GM23338 (cell line): ENCODE results near the gene DPYD. TPM values are rescaled to one million over a fixed set of nuclear protein-coding genes. Genes with fewer than 3 reads are reported as not detected.

Source experiments
- ATAC-seq: fragments of 200-7000 bp; cut with Tn5 transposase; 3 replicates; pipeline ENCODE4 v1.9.1; 2020
- DNase-seq: peaks from one replicate; pipeline ENCODE4 v3.0.0-alpha.2; 2015; ENCODE audit warnings: low spot score
- H2AFZ ChIP-seq: fragments of 200-600 bp; sonication (generic); 2 replicates; pipeline ENCODE4 v1.8.0; 2016; ENCODE audit warnings: antibody characterized with exemption, mild to moderate bottlenecking, moderate library complexity
- H3F3A ChIP-seq: fragments of 200-600 bp; sonication (generic); replicated peaks from 2 replicates; pipeline ENCODE4 v1.8.0; 2017; ENCODE audit warnings: antibody characterized with exemption, mixed run types, low read depth
- H3K27ac ChIP-seq: fragments of 200-600 bp; sonication (generic); 2 replicates; pipeline ENCODE4 v1.6.1; 2016; ENCODE audit warnings: low read depth
- H3K27me3 ChIP-seq: fragments of 200-600 bp; sonication (generic); 2 replicates; pipeline ENCODE4 v1.8.0; 2016; ENCODE audit warnings: mild to moderate bottlenecking, mixed run types, moderate library complexity; ENCODE audit not compliant: insufficient read depth
- H3K36me3 ChIP-seq: fragments of 200-600 bp; sonication (generic); 2 replicates; pipeline ENCODE4 v1.8.0; 2016; ENCODE audit warnings: mild to moderate bottlenecking; ENCODE audit not compliant: insufficient read depth
- H3K4me1 ChIP-seq: fragments of 200-600 bp; sonication (generic); 2 replicates; pipeline ENCODE4 v1.8.0; 2016; ENCODE audit warnings: mild to moderate bottlenecking, moderate library complexity; ENCODE audit not compliant: insufficient read depth
- H3K4me2 ChIP-seq: fragments of 200-600 bp; sonication (generic); 2 replicates; pipeline ENCODE4 v1.7.1; 2017; ENCODE audit warnings: mixed run types
- H3K4me3 ChIP-seq: fragments of 200-600 bp; sonication (generic); 2 replicates; pipeline ENCODE4 v1.6.1; 2016; ENCODE audit warnings: mixed run types
- H3K79me2 ChIP-seq: fragments of 200-600 bp; sonication (generic); replicated peaks from 2 replicates; pipeline ENCODE4 v1.8.0; 2017; ENCODE audit warnings: mild to moderate bottlenecking; ENCODE audit not compliant: insufficient read depth
- H3K9me2 ChIP-seq: fragments of 200-600 bp; sonication (generic); 2 replicates; pipeline ENCODE4 v1.8.0; 2017; ENCODE audit not compliant: insufficient read depth
- H4K20me1 ChIP-seq: fragments of 200-600 bp; sonication (generic); replicated peaks from 2 replicates; pipeline ENCODE4 v1.8.0; 2017; ENCODE audit warnings: mild to moderate bottlenecking; ENCODE audit not compliant: insufficient read depth
- H3K27ac Mint-ChIP-seq: 2 replicates; pipeline ENCODE4 v1.8.0; 2020; ENCODE audit warnings: inconsistent platforms, mild to moderate bottlenecking, moderate library complexity, mixed read lengths
- H3K27me3 Mint-ChIP-seq: 3 replicates; pipeline ENCODE4 v1.8.0; 2022; ENCODE audit warnings: low read depth, mild to moderate bottlenecking, moderate library complexity, mixed read lengths, inconsistent platforms; ENCODE audit not compliant: insufficient read depth, poor library complexity
- H3K36me3 Mint-ChIP-seq: 3 replicates; pipeline ENCODE4 v1.8.0; 2021; ENCODE audit warnings: low read depth, mild to moderate bottlenecking, inconsistent platforms, moderate library complexity, mixed read lengths
- H3K4me1 Mint-ChIP-seq: 3 replicates; pipeline ENCODE4 v1.8.0; 2020; ENCODE audit warnings: mild to moderate bottlenecking, inconsistent platforms, mixed read lengths
- H3K4me3 Mint-ChIP-seq: 3 replicates; pipeline ENCODE4 v1.8.0; 2021; ENCODE audit warnings: moderate library complexity, mild to moderate bottlenecking, inconsistent platforms, mixed read lengths
- H3K9me3 Mint-ChIP-seq: 3 replicates; pipeline ENCODE4 v1.8.0; 2020; ENCODE audit warnings: moderate library complexity, mild to moderate bottlenecking, inconsistent platforms, mixed read lengths
- CTCF ChIP-seq, 2 experiments: fragments of 200-600 bp in 1 of 2; sonication (generic) in 1 of 2; conservative IDR thresholded peaks; 2 replicates each; pipeline versions ENCODE4 v1.5.1 to v1.6.1; 2016 to 2017; ENCODE audit warnings: antibody characterized with exemption in 2 of 2, low read depth in 2 of 2, mild to moderate bottlenecking in 2 of 2, moderate library complexity in 1 of 2
- EZH2 ChIP-seq: fragments of 200-600 bp; sonication (generic); IDR thresholded peaks from one replicate; pipeline ENCODE4 v1.8.0; 2017; ENCODE audit warnings: antibody characterized with exemption, mild to moderate bottlenecking, low read depth; ENCODE audit not compliant: unreplicated experiment
- EZH2phosphoT487 ChIP-seq: fragments of 200-600 bp; sonication (generic); IDR thresholded peaks from one replicate; pipeline ENCODE4 v1.8.1; 2018; ENCODE audit warnings: antibody characterized with exemption; ENCODE audit not compliant: unreplicated experiment
- JUNB ChIP-seq: IDR thresholded peaks from one replicate; pipeline ENCODE4 v1.6.1; 2016; ENCODE audit warnings: antibody characterized with exemption; ENCODE audit not compliant: unreplicated experiment
- NANOG ChIP-seq: IDR thresholded peaks from 2 replicates; pipeline ENCODE4 v1.6.1; 2016; ENCODE audit warnings: antibody characterized with exemption, borderline replicate concordance
- STAT1 ChIP-seq: IDR thresholded peaks from one replicate; pipeline ENCODE4 v1.6.1; 2016; ENCODE audit warnings: antibody characterized with exemption; ENCODE audit not compliant: unreplicated experiment
- ZNF114 ChIP-seq: fragments of 250-450 bp; sonication (Bioruptor Pico); IDR thresholded peaks from 2 replicates; pipeline ENCODE4 v1.5.0; 2020; ENCODE audit warnings: mild to moderate bottlenecking, moderate library complexity
- ZNF331 ChIP-seq: fragments of 250-450 bp; sonication (Bioruptor Pico); IDR thresholded peaks from 2 replicates; pipeline ENCODE4 v1.5.0; 2020; ENCODE audit warnings: low read depth, mild to moderate bottlenecking, moderate library complexity
- ZNF462 ChIP-seq: fragments of 250-450 bp; sonication (Bioruptor Pico); IDR thresholded peaks from 2 replicates; pipeline ENCODE4 v1.5.0; 2020; ENCODE audit warnings: mild to moderate bottlenecking, moderate library complexity
- polyA plus RNA-seq: library from polyadenylated mRNA; unstranded; fragments of >200 nt; fragmentation: Nextera tagmentation; extraction: Ambion mirVana; gene quantifications from 2 replicates; pipeline ENCODE4 v1.2.1, GENCODE V29; 2016
- total RNA-seq: library from RNA; depleted of rRNA; stranded (reverse); fragments of >200 nt; shearing (Covaris generic); gene quantifications from 2 replicates; pipeline ENCODE4 v1.2.3, GENCODE V29; 2014
- TF ChIP-seq, protein P1 (sequence below): IDR thresholded peaks from 2 replicates; pipeline ENCODE4 v1.6.1; 2016; ENCODE audit warnings: antibody characterized with exemption
- TF ChIP-seq, protein P2 (sequence below): IDR thresholded peaks from one replicate; pipeline ENCODE4 v1.6.1; 2018; ENCODE audit warnings: antibody characterized with exemption; ENCODE audit not compliant: unreplicated experiment

The DPYD gene
- total and polyA plus RNA-seq, 2 experiments from 2014 or later: 0.50 to 1.6 TPM

DNA sequence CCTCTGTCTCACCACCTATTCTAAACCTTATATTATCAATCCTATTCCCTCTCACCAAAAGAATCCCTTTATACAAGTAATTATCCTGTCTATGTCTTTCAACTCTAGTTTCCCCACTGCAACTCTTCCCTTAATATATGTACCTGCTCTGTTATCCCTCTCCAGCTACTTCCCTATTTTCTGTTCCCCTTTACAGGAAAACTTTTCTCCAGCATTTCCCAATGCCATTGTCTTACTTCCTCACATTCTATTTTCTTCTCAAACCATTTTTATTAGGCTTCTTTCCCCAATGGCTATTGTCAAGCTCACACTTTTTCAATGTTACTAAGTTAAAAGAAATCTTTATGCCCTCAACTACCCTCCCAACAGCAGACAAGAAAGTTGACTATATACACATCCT is 11.6 kb downstream of the DPYD start (continued):
- TF ChIP-seq CTCF (conservative IDR thresholded peaks at IDR 0.05; ENCODE audit: low read depth in 2 of 2): no peak
- TF ChIP-seq ZNF331 (CRISPR knock-in tag): no peak
- TF ChIP-seq, protein P1, sequence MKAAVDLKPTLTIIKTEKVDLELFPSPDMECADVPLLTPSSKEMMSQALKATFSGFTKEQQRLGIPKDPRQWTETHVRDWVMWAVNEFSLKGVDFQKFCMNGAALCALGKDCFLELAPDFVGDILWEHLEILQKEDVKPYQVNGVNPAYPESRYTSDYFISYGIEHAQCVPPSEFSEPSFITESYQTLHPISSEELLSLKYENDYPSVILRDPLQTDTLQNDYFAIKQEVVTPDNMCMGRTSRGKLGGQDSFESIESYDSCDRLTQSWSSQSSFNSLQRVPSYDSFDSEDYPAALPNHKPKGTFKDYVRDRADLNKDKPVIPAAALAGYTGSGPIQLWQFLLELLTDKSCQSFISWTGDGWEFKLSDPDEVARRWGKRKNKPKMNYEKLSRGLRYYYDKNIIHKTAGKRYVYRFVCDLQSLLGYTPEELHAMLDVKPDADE: no peak
- no peak for TF ChIP-seq EZH2
- no peak for TF ChIP-seq NANOG
- TF ChIP-seq EZH2phosphoT487: no peak
- TF ChIP-seq STAT1: no peak

DNA sequence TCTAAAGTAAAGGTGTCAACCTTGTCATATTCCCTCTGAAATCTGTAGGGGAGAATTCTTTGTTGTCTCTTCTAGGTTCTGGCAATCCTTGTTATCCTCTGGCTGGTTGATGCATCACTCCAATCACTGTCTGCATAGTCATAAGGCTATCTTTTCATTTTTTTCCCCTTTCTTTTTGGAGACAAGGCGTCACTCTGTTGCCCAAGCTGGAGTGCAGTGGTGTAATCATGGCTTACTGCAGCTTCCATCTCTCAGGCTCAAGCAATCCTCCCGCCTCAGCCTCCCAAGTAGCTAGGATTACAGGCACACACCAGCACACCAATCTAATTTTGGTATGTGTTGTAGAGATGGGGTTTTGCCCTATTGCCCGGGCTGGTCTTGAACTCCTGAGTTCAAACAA is 12.9 kb downstream of the DPYD start:
- H3K27me3 Mint-ChIP-seq: no peaks in the 10 kb centered on the region
- peaks cover 6% of the 10 kb centered on the region for H3K4me1 Mint-ChIP-seq
- Histone ChIP-seq H3K36me3 (no peaks in the 10 kb centered on the region), H2AFZ (no peak overlapping the region), H3K4me1 (no peaks in the 10 kb centered on the region), H3K4me2 (no peak overlapping the region), H3F3A (no peaks in the 10 kb centered on the region), H3K4me3 (no peak overlapping the region), H3K27me3 (no peaks in the 10 kb centered on the region), H3K9me2 (no peaks in the 10 kb centered on the region), H3K27ac (no peak overlapping the region), H4K20me1 (no peaks in the 10 kb centered on the region), H3K79me2 (no peaks in the 10 kb centered on the region)
- H3K9me3 Mint-ChIP-seq: no peaks in the 10 kb centered on the region
- DNase-seq: no peak
- H3K27ac Mint-ChIP-seq: no peak overlapping the region
- no peak overlapping the region for H3K4me3 Mint-ChIP-seq
- H3K36me3 Mint-ChIP-seq: no peaks in the 10 kb centered on the region
- ATAC-seq: no peak
- TF ChIP-seq NANOG (no peak), JUNB (no peak), ZNF331 (CRISPR knock-in tag) (no peak), ZNF462 (CRISPR knock-in tag) (no peak), STAT1 (no peak), ZNF114 (CRISPR knock-in tag) (no peak), EZH2phosphoT487 (no peak)
- TF ChIP-seq, protein P1: no peak
- TF ChIP-seq, protein P2, sequence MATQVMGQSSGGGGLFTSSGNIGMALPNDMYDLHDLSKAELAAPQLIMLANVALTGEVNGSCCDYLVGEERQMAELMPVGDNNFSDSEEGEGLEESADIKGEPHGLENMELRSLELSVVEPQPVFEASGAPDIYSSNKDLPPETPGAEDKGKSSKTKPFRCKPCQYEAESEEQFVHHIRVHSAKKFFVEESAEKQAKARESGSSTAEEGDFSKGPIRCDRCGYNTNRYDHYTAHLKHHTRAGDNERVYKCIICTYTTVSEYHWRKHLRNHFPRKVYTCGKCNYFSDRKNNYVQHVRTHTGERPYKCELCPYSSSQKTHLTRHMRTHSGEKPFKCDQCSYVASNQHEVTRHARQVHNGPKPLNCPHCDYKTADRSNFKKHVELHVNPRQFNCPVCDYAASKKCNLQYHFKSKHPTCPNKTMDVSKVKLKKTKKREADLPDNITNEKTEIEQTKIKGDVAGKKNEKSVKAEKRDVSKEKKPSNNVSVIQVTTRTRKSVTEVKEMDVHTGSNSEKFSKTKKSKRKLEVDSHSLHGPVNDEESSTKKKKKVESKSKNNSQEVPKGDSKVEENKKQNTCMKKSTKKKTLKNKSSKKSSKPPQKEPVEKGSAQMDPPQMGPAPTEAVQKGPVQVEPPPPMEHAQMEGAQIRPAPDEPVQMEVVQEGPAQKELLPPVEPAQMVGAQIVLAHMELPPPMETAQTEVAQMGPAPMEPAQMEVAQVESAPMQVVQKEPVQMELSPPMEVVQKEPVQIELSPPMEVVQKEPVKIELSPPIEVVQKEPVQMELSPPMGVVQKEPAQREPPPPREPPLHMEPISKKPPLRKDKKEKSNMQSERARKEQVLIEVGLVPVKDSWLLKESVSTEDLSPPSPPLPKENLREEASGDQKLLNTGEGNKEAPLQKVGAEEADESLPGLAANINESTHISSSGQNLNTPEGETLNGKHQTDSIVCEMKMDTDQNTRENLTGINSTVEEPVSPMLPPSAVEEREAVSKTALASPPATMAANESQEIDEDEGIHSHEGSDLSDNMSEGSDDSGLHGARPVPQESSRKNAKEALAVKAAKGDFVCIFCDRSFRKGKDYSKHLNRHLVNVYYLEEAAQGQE: no peak
